ENCODE results near the gene ADAM30.

ADAM30 gene

GRCh38 chr1:119896303-119896702 lies at the start of gene ADAM30:
TSS of gene ADAM30 (minus strand) at chr1:119896515. CDS start at chr1:119896336, 179 bp downstream.
- no peak for DNase-seq

DNA sequence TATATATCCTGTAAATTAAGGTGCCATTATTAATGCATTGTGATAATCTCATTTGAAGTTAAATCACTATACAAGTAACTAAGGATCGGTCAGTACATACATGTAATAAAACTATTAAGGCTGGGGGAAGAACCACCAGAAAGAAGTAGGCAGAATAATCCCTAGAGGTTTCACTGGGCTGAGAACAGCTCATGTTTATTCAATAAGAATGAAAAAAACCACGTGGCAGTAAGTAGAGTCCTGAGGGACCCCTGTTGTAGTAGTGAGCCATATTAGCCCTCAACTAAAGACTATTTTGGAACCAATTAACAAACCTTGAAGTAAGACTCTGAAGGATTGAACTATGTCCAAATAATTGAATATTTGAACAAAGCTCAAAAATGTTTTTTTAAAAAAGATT lies 46.9 kb upstream of the ADAM30 start:
- DNase-seq = no peak

DNA sequence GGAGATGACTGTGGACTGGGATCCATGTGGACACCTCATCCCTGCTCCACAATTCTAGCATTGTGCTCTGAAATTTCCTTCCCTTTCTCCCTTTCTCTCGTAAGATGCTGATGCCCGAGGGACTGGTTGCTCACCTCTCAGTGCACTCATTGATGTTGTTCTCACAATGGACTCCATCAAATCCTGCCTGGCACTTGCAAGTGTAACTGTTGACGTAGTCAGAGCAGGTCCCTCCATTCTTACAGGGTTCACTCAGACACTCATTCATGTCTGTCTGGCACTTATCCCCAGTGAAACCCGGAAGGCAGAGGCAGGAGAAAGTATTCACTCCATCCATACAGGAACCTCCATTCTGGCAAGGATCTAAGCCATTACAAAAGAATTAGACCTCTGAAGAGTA lies 45.1 kb upstream of the ADAM30 start:
- no peak for DNase-seq

GRCh38 chr1:119940697-119941096 lies 44.4 kb upstream of the ADAM30 start:
- no peak for DNase-seq

GRCh38 chr1:119937198-119937597 lies 40.9 kb upstream of the ADAM30 start:
- no peak for DNase-seq

DNA sequence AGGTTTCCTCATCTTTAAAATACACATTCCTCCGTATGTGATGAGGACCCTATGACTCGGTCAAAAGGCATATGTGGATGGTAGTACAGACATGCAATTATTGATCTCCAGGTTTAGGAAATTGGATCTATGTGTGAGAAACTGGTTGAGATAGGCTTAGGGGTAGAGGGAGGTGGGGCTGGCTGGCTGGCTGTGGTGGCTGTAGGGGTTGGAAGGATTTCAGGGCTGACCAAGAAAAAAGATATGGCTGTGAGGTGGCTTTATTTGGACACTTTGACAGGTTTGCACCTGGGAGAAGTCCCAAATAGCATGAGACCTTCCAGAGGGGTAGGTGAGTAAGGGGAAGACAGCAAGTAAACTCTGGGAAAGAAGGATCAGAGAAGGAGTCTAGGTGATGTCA lies 39.6 kb upstream of the ADAM30 start:
- no peak for DNase-seq

- no peak for DNase-seq
Measured at GRCh38 chr1:119935373-119935772, 39.1 kb upstream of the ADAM30 start.

DNA sequence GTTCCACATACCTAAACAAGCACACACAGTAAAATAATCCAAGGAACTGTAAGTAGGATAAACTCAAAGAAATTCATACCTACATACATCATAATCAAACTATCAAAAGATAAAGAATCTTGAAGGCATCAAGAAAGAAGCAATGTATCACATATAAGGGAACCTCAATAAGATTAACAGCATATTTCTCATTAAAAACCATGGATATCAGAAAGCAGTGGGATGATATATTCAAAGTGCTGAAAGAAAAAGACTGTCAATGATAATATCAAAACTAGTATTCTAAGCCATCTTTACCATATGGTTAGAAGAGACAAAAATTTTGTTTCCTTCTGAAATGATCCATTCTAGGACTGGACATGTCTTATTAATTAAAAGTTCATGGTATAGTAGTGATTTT lies 37.1 kb upstream of the ADAM30 start:
- no peak for DNase-seq

GRCh38 chr1:119929643-119930315 lies 33.5 kb upstream of the ADAM30 start:
- DNase-seq = no peak

- no peak for DNase-seq
Measured at GRCh38 chr1:119926553-119926952, 30.2 kb upstream of the ADAM30 start.

DNA sequence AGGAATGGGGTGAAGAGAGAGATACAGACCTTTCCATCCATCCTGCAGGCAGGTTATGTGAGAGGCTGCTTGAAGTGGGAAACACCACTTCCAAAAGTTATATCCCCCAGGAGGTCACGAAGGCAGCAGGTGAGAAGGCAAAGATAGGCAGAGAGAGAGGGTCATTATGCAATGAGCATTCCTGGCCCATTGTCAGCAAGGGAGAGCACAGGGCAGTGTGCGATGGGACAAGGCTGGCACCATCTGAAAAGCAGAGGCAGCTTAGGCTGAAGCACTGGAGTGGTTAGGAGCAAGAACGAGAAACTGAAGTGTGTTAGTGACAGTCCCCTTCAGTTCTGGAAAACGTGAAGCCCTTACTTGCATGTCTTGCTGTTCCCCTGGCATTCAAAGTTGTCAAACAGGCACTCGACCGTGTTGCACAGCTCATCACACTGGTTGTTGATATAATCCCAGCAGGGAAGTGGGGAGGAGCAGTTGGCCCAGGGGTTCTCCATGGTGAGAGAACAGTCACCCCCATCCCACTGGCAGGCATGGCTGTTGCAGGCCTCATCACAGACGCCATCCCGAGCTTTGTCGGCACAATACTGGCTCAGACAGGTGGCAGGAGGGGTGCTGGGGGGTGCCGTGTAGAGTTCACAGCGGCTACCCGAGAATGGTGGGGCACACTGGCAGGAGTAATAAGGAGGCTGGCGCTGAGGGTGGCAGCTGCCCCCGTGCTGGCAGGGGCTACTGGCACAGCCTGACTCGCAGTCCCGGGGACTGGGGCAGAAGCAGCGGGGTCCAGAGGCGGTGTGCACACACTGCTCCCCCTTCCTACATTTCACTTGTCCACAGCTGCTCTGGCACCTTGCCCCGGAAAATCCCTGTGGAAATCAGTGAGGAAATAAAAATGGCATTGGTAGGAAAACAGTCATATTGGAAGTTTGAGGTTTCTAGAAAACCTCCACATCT lies 28.9 kb upstream of the ADAM30 start:
- no peak for DNase-seq

DNA sequence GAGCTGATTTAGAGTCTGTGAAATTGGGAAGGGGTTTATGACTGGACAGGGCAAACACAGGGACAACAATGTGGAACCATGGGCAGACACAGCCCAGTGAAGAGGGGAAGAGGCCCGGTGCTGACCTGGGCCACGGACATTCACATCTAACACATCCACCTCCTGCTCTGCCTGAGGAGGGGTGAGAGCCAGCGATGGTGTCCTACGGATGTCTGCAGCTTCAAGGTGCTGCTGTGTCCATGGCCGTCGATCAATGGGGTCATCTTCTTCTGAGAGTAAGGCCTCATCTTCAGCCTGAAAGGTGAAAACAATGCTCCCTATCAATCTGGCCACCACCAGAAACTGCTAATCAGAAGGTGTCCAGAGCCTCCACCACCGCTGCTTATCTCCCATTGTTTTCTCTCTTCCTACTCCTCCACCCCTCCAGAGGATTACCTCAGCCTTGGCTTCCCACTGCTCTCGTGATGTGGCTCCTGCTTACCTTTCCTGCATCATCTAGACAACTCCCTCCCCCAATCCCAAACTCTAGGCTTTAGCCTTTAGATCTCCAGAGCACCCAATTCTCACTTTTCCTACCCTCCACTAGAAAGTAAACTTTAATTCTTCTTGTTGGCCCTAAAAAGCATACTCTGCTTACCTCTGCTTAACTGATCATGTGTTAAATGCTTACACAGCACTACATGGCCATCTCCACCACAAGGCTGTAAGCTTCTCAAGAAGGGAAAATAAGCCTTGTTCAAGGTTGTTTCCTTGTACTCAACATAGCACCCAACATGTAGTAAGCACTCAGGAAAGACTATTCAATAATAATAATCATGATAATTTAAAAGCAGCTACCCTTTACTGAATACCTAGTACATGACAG lies 24.0 kb upstream of the ADAM30 start:
- DNase-seq = no peak

GRCh38 chr1:119919241-119919640 lies 22.9 kb upstream of the ADAM30 start:
- no peak for DNase-seq

GRCh38 chr1:119918301-119918700 lies 22.0 kb upstream of the ADAM30 start:
- DNase-seq = no peak

- DNase-seq = no peak
Measured at GRCh38 chr1:119917304-119918055, 21.2 kb upstream of the ADAM30 start.

GRCh38 chr1:119915517-119915916 lies 19.2 kb upstream of the ADAM30 start:
- DNase-seq = no peak

DNA sequence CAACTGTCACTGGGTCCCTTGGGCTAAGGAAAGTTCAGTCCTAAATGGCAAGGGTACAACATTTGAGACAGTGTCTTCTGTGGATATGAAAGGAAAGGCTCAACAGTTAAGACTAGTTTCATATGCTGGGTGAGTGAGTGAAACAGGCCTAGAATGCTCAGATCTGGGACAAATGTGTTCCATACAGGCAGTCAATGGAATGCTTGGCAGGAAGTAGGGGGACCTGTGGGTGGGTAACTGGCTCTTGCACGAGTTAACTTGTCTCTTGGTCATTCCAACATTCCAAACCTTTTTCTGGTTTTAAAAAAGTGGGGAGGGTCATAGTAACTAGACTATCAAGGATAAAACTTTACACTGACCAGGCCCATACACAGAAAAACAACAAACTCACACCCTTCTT lies 17.8 kb upstream of the ADAM30 start:
- no peak for DNase-seq

GRCh38 chr1:119912963-119913362 lies 16.6 kb upstream of the ADAM30 start:
- DNase-seq = no peak

GRCh38 chr1:119911775-119912174 lies 15.5 kb upstream of the ADAM30 start:
- DNase-seq = no peak

DNA sequence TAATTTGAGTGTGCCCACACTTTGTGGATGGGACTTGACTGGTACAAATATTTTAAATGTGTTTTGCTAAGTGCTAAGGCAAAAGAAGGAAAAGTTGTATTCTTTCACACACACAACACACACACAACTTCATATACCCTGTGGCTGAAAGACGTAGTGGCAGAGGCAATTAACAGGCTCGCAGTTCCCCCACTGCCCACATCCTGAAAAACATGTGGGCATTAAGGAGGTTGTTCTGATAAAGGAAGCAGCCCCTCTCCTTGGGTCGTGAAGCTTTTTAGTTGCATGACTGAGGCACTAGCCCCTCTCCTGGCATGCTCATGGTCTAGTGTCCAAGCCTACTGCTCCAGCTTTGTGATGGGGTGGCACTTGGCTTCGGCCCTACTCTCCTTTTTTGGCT lies 14.3 kb upstream of the ADAM30 start:
- DNase-seq = no peak

GRCh38 chr1:119909890-119910596 lies 13.7 kb upstream of the ADAM30 start:
- no peak for DNase-seq

DNA sequence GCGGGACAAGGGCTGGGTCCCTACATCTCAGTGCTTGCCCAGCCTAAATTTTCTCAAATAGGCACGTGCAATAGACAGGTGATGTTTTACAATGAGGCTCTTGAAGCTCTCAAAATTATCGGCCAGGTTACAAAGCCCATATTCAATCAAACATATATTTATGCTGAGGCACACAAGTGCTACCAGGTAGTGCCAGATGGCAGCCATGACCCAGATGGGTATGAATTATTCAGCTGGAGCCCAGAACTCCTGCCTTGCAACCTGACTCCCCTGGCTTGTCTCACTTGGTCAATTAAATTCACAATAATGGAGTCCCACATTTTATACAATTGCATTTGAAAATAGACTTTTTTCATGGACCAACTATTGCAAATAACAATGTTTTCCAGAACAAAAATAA lies 12.3 kb upstream of the ADAM30 start:
- no peak for DNase-seq
